IMR-90 (cell line): ENCODE measurements around the gene BAHD1. TPM values are rescaled to one million over a fixed set of nuclear protein-coding genes. Genes with fewer than 3 reads are reported as not detected.

ENCODE experiments used
- ATAC-seq: fragments of 200-7000 bp; cut with Tn5 transposase; 2 replicates; pipeline ENCODE4 v1.9.1; 2020; ENCODE audit warnings: low read depth, mild to moderate bottlenecking, moderate library complexity
- BruUV-seq: library from RNA; stranded (reverse); fragments of 400-500 nt; replicated peaks from 2 replicates; lab custom pipeline; 2021; lab: Mats Ljungman, UMichigan
- CTCF ChIA-PET: fragments of 300-600 bp; formaldehyde crosslinking; extraction: SDS; loops from one replicate; lab custom pipeline; 2021; ENCODE audit warnings: antibody characterized with exemption; lab: Yijun Ruan, JAX
- POLR2A ChIA-PET: fragments of 300-600 bp; sonication (Branson Sonifier 250); formaldehyde crosslinking; loops from one replicate; lab custom pipeline; 2022; ENCODE audit warnings: antibody characterized with exemption; ENCODE audit not compliant: unreplicated experiment; lab: Charles Lee
- DNase-seq: peaks from one replicate; pipeline ENCODE4 v3.0.0; 2013
- H2AFZ ChIP-seq: replicated peaks from 2 replicates; pipeline ENCODE3; 2013; ENCODE audit warnings: low read length, mild to moderate bottlenecking; ENCODE audit not compliant: poor library complexity
- H2AK5ac ChIP-seq: 2 replicates; pipeline ENCODE4 v1.6.1; 2013; ENCODE audit warnings: low read depth, low read length, inconsistent platforms
- H2AK9ac ChIP-seq: replicated peaks from 2 replicates; pipeline ENCODE3; 2013; ENCODE audit warnings: mild to moderate bottlenecking, low read depth, low read length, moderate library complexity; ENCODE audit not compliant: poor library complexity
- H2BK120ac ChIP-seq: 2 replicates; pipeline ENCODE4 v1.6.1; 2013; ENCODE audit warnings: low read depth, low read length, inconsistent platforms
- H2BK15ac ChIP-seq: 3 replicates; pipeline ENCODE4 v1.6.1; 2013; ENCODE audit warnings: low read depth, low read length, inconsistent platforms
- H2BK20ac ChIP-seq: 2 replicates; pipeline ENCODE4 v1.6.1; 2013; ENCODE audit warnings: low read depth, mild to moderate bottlenecking, inconsistent platforms, low read length, moderate library complexity
- H2BK5ac ChIP-seq: 2 replicates; pipeline ENCODE4 v1.6.1; 2013; ENCODE audit warnings: mild to moderate bottlenecking, low read depth, low read length, inconsistent platforms; ENCODE audit not compliant: poor library complexity, severe bottlenecking
- H3K14ac ChIP-seq: replicated peaks from 2 replicates; pipeline ENCODE4 v1.6.1; 2013; ENCODE audit warnings: low read depth, low read length, inconsistent platforms
- H3K18ac ChIP-seq: 2 replicates; pipeline ENCODE4 v1.6.1; 2013; ENCODE audit warnings: low read depth, low read length, control low read depth
- H3K23ac ChIP-seq: 2 replicates; pipeline ENCODE4 v1.6.1; 2013; ENCODE audit warnings: low read depth, low read length, inconsistent platforms
- H3K27ac ChIP-seq: 2 replicates; pipeline ENCODE4 v1.5.1; 2013; ENCODE audit warnings: mild to moderate bottlenecking, control low read depth, low read length; ENCODE audit not compliant: insufficient read depth
- H3K27me3 ChIP-seq: 2 replicates; pipeline ENCODE4 v1.6.1; 2013; ENCODE audit warnings: low read length; ENCODE audit not compliant: control insufficient read depth, insufficient read depth
- H3K36me3 ChIP-seq: 2 replicates; pipeline ENCODE4 v1.6.1; 2013; ENCODE audit warnings: low read length, mixed read lengths; ENCODE audit not compliant: control insufficient read depth, insufficient read depth
- H3K4ac ChIP-seq: 2 replicates; pipeline ENCODE4 v1.6.1; 2013; ENCODE audit warnings: low read depth, low read length, inconsistent platforms
- H3K4me1 ChIP-seq: 2 replicates; pipeline ENCODE4 v1.6.1; 2013; ENCODE audit warnings: low read length, mixed read lengths; ENCODE audit not compliant: control insufficient read depth, insufficient read depth
- H3K4me2 ChIP-seq: 2 replicates; pipeline ENCODE4 v1.6.1; 2013; ENCODE audit warnings: low read depth, mild to moderate bottlenecking, control low read depth, low read length, moderate library complexity
- H3K4me3 ChIP-seq: 2 replicates; pipeline ENCODE4 v1.5.1; 2013; ENCODE audit warnings: low read depth, mild to moderate bottlenecking, control low read depth, low read length, moderate library complexity; ENCODE audit not compliant: insufficient read depth
- H3K56ac ChIP-seq: 2 replicates; pipeline ENCODE4 v1.6.1; 2013; ENCODE audit warnings: low read length, inconsistent platforms; ENCODE audit not compliant: insufficient read depth; ENCODE audit errors: extremely low read depth
- H3K79me1 ChIP-seq, 2 experiments: 2 replicates each; pipeline ENCODE4 v1.6.1; 2013; ENCODE audit warnings: low read length in 2 of 2, inconsistent platforms in 1 of 2, low read depth in 1 of 2
- H3K9ac ChIP-seq: 2 replicates; pipeline ENCODE4 v1.6.1; 2013; ENCODE audit warnings: low read depth, low read length, control low read depth
- H3K9me1 ChIP-seq: 2 replicates; pipeline ENCODE4 v1.6.1; 2013; ENCODE audit warnings: low read length, inconsistent platforms; ENCODE audit not compliant: insufficient read depth
- H3K9me3 ChIP-seq: 2 replicates; pipeline ENCODE4 v1.6.1; 2013; ENCODE audit warnings: low read length; ENCODE audit not compliant: control insufficient read depth, insufficient read depth
- H4K20me1 ChIP-seq: 2 replicates; pipeline ENCODE4 v1.6.1; 2013; ENCODE audit warnings: low read length, inconsistent platforms; ENCODE audit not compliant: insufficient read depth
- H4K5ac ChIP-seq: 2 replicates; pipeline ENCODE4 v1.6.1; 2013; ENCODE audit warnings: mild to moderate bottlenecking, low read depth, low read length, control low read depth
- H4K8ac ChIP-seq, 2 experiments: 2 replicates each; pipeline ENCODE4 v1.6.1; 2013; ENCODE audit warnings: low read depth in 2 of 2, low read length in 2 of 2, control low read depth in 1 of 2, inconsistent platforms in 1 of 2
- H4K91ac ChIP-seq: 2 replicates; pipeline ENCODE4 v1.6.1; 2013; ENCODE audit warnings: low read depth, low read length, inconsistent platforms; ENCODE audit not compliant: insufficient read depth
- CTCF ChIP-seq: conservative IDR thresholded peaks from 2 replicates; pipeline ENCODE4 v1.5.1; 2012; ENCODE audit warnings: mild to moderate bottlenecking, low read depth, low read length, improper control_type of control experiment
- MAZ ChIP-seq: IDR thresholded peaks from 2 replicates; pipeline ENCODE4 v1.6.1; 2012; ENCODE audit warnings: low read depth, mild to moderate bottlenecking, low read length, improper control_type of control experiment, moderate library complexity, borderline replicate concordance
- RAD21 ChIP-seq: IDR thresholded peaks from 2 replicates; pipeline ENCODE4 v1.6.1; 2012; ENCODE audit warnings: low read length, improper control_type of control experiment
- SMC3 ChIP-seq: fragments of 150-350 bp; IDR thresholded peaks from 2 replicates; pipeline ENCODE4 v1.6.1; 2016; ENCODE audit warnings: low read depth, mild to moderate bottlenecking, antibody characterized with exemption, low read length, moderate library complexity
- USF2 ChIP-seq: fragments of 150-350 bp; IDR thresholded peaks from 2 replicates; pipeline ENCODE4 v1.6.1; 2017; ENCODE audit warnings: mild to moderate bottlenecking, antibody characterized with exemption, low read length, low read depth
- WGBS, 2 experiments: methylation state at CpG; one replicate each; pipeline versions ENCODE4 v1.1.5 to v1.1.7; 2013; ENCODE audit warnings: missing lambda C conversion rate in 2 of 2; ENCODE audit not compliant: insufficient read length in 1 of 2; ENCODE audit errors: extremely low coverage in 2 of 2; 5-methylcytosine and 5-hydroxymethylcytosine counted together
- dilution Hi-C: fragments of 300-500 bp; cut with HindIII; formaldehyde crosslinking; loops from one replicate; pipeline ENCODE4 v1.14.3; 2018; ENCODE audit warnings: low sequenced_read_pairs; ENCODE audit not compliant: unreplicated experiment
- in situ Hi-C: fragments of 300-500 bp; cut with MboI; formaldehyde crosslinking; loops from 3 replicates; pipeline ENCODE4 v1.14.3; 2019; ENCODE audit warnings: low sequenced_read_pairs, inconsistent platforms, mixed read lengths
- intact Hi-C: fragments of 100-400 bp; cut with micrococcal nuclease; formaldehyde crosslinking; loops from 2 replicates; pipeline ENCODE4 v1.10.0; 2022
- polyA plus RNA-seq, 3 experiments: library from polyadenylated mRNA; depleted of rRNA; stranded (reverse); fragments of >200 nt; gene quantifications; 2 replicates each; pipeline ENCODE4 v1.2.3, GENCODE V29; 2012; ENCODE audit warnings: low replicate concordance in 1 of 3
- total RNA-seq: library from RNA; depleted of rRNA; stranded (reverse); fragments of >200 nt; gene quantifications from 2 replicates; pipeline ENCODE4 v1.2.3, GENCODE V29; 2012

The BAHD1 gene
- total and polyA plus RNA-seq, 2 of the 4 experiments (the other 2 are of a cell fraction), result 3.0 to 8.7 TPM

- intact Hi-C loops, result loop anchor here (1.0 kb wide), 5 partner anchors 53 to 142 kb away; partner anchors contain the start of genes CCDC9B and INAFM2
- Histone ChIP-seq H4K5ac (no peak overlapping the region), H3K4me2 (peak overlapping the region; percentile 84), H3K36me3 (peaks cover 9% of the 10 kb centered on the region), H3K9ac (0 out of 2 replicates have a peak overlapping the region, but pooled peaks have one; percentile 4), H3K9me1 (no peaks in the 10 kb centered on the region), H3K4ac (no peak overlapping the region), H2BK5ac (no peak overlapping the region), H3K27ac (no peak overlapping the region), H2AK9ac (peak overlapping the region; percentile 96), H3K56ac (no peak overlapping the region), H4K8ac (no peak overlapping the region; a peak in 1 of 4 replicates), H3K4me1 (no peaks in the 10 kb centered on the region), H2BK20ac (no peak overlapping the region), H2AFZ (peak overlapping the region; percentile 88), H3K9me3 (no peaks in the 10 kb centered on the region), H2BK120ac (no peak overlapping the region), H4K91ac (no peak overlapping the region), H3K4me3 (no peak overlapping the region), H3K18ac (no peak overlapping the region), H2BK15ac (no peak overlapping the region), H4K20me1 (peaks cover 3% of the 10 kb centered on the region; the same call in 1 of the 2 replicates), H3K27me3 (no peaks in the 10 kb centered on the region; the same call in 1 of the 2 replicates), H2AK5ac (0 out of 2 replicates have a peak overlapping the region, but pooled peaks have one; percentile 20), H3K79me1 (no peaks in the 10 kb centered on the region), H3K23ac (no peak overlapping the region), H3K14ac (no peak overlapping the region)
- peak; percentile 99 for ATAC-seq
- WGBS, 2 experiments, result 0% methylated on average over 2 of the region's 31 CpGs; no CpG with 5 or more reads in 1 of the 2 experiments
- ChIA-PET CTCF (interaction anchor here (0.7 to 1.6 kb wide), 3 partner anchors 16 to 93 kb away, joined by 4 to 5 read pairs (median 5); partner anchors contain the start of gene IVD), POLR2A (interaction anchor here (0.6 kb wide), 1 partner anchor 1759 kb away, joined by 20 read pairs; no protein-coding TSS in a partner anchor)
- TF ChIP-seq CTCF (peak; percentile 93), MAZ (peak; percentile 54; the same call in 1 of the 2 replicates), RAD21 (peak; percentile 96), USF2 (no peak), SMC3 (peak; percentile 88)
- dilution Hi-C loops, result no loop called here
- DNase-seq, result peak; percentile 52
- in situ Hi-C loops, result loop anchor here (5.0 to 10.0 kb wide), 3 partner anchors 99 to 377 kb away; partner anchors contain the start of gene INAFM2
- BruUV-seq, result no TSS peak
Observed at GRCh38 chr15:40421246-40422157, 19.3 kb upstream of the BAHD1 start.
